ENCODE results near the gene SNUPN.

SNUPN gene

GRCh38 chr15:75554717-75555116 is 70.8 kb downstream of the SNUPN start:
- CTCF ChIA-PET, result interaction anchor here (0.8 to 1.1 kb wide), 2 partner anchors 10 to 49 kb away, joined by 3 read pairs; no protein-coding TSS in a partner anchor
- no peak overlapping the region for H3K4me3 ChIP-seq (ENCODE audit: low read depth, low read length)
- peak; percentile 40 for DNase-seq (ENCODE audit: low read depth, low spot score)
- POLR2A ChIA-PET, result interaction anchor here (0.9 kb wide), 1 partner anchor 23 kb away, joined by 3 read pairs; no protein-coding TSS in a partner anchor
- TF ChIP-seq CTCF (IDR thresholded peaks at IDR 0.05; ENCODE audit: insufficient read depth, low read length, missing control alignments), result no peak

- ChIA-PET POLR2A (no interaction called here), CTCF (interaction anchor here (1.1 kb wide), 1 partner anchor 21 kb away, joined by 4 read pairs; no protein-coding TSS in a partner anchor)
- TF ChIP-seq CTCF (IDR thresholded peaks at IDR 0.05; ENCODE audit: insufficient read depth, low read length, missing control alignments), result no peak
- no peak for DNase-seq (ENCODE audit: low read depth, low spot score)
- H3K4me3 ChIP-seq (ENCODE audit: low read depth, low read length), result no peak overlapping the region
These were observed 71.9 kb downstream of the SNUPN start for GRCh38 chr15:75553659-75554058.

- no peak overlapping the region for H3K4me3 ChIP-seq (ENCODE audit: low read depth, low read length)
- DNase-seq (ENCODE audit: low read depth, low spot score), result no peak
- CTCF ChIA-PET, result no interaction called here
- POLR2A ChIA-PET, result no interaction called here
- no peak for TF ChIP-seq CTCF (IDR thresholded peaks at IDR 0.05; ENCODE audit: insufficient read depth, low read length, missing control alignments)
These were observed 74.4 kb downstream of the SNUPN start for GRCh38 chr15:75551091-75551490.
